ENCODE results near the gene EXOSC9. TPM values are rescaled to one million over a fixed set of nuclear protein-coding genes. Genes with fewer than 3 reads are reported as not detected.

The EXOSC9 gene
- total and polyA plus RNA-seq, 10 of the 15 experiments (the other 5 are each of a cell fraction or from before 2014, with no cell fraction given): 49.0 to 131 (median 85.4) TPM

- intact Hi-C loops (cut with micrococcal nuclease; ENCODE audit: unreplicated experiment) (no loop called here), in situ Hi-C loops (cut with MboI) (no loop called here)
- Histone ChIP-seq H3K9ac (ENCODE audit: control insufficient read depth, insufficient read depth, low read length) (peak overlapping the region; percentile 5; the same call in 1 of the 2 replicates), H3K27ac (ENCODE audit: control insufficient read depth, insufficient read depth) (peak overlapping the region; percentile 53), H3K4me1 (ENCODE audit: control insufficient read depth, insufficient read depth, low read length) (peaks cover 29% of the 10 kb centered on the region), H2AFZ (ENCODE audit: control insufficient read depth, low read depth, low read length) (peak overlapping the region; percentile 83), H3K9me3 (replicated peaks; ENCODE audit: control insufficient read depth, insufficient read depth, low read length) (no peaks in the 10 kb centered on the region), H4K20me1 (ENCODE audit: control insufficient read depth, insufficient read depth) (no peaks in the 10 kb centered on the region), H3K4me3 (no peak overlapping the region), H3K36me3 (ENCODE audit: control insufficient read depth in 2 of 2, insufficient read depth in 2 of 2, low read length in 1 of 2) (no peaks in the 10 kb centered on the region), H3K79me2 (ENCODE audit: control insufficient read depth, insufficient read depth, low read length) (peaks cover 3% of the 10 kb centered on the region), H3K4me2 (ENCODE audit: control insufficient read depth, insufficient read depth) (peak overlapping the region; percentile 82), H3K27me3 (replicated peaks in 1 of 2; ENCODE audit: control insufficient read depth in 2 of 2, insufficient read depth in 2 of 2, low read length in 1 of 2) (no peaks in the 10 kb centered on the region)
- DNase-seq (ENCODE audit: low read depth, low spot score) (no peak), FAIRE-seq (no peak), ATAC-seq (no peak)
- TF ChIP-seq RAD51 (IDR thresholded peaks at IDR 0.05) (no peak), ZNF384 (IDR thresholded peaks at IDR 0.05; ENCODE audit: borderline replicate concordance, low read depth, low read length) (no peak), TCF12 (IDR thresholded peaks at IDR 0.05; ENCODE audit: low read depth, low read length) (no peak), DPF2 (IDR thresholded peaks at IDR 0.05) (no peak), CEBPB (IDR thresholded peaks at IDR 0.05; ENCODE audit: borderline replicate concordance in 1 of 2, low read depth in 2 of 2, low read length in 2 of 2) (no peak), FOXK2 (IDR thresholded peaks at IDR 0.05) (no peak), MXI1 (IDR thresholded peaks at IDR 0.05; ENCODE audit: low read depth, low read length) (no peak), KDM1A (IDR thresholded peaks at IDR 0.05; ENCODE audit: borderline replicate concordance) (no peak), ZBTB33 (IDR thresholded peaks at IDR 0.05) (no peak), SREBF2 (IDR thresholded peaks at IDR 0.05; ENCODE audit: low read length) (no peak), ZZZ3 (IDR thresholded peaks at IDR 0.05; ENCODE audit: control insufficient read depth, insufficient read length, low read depth) (no peak), HDAC2 (IDR thresholded peaks at IDR 0.05) (no peak)
- TF ChIP-seq, protein P1, sequence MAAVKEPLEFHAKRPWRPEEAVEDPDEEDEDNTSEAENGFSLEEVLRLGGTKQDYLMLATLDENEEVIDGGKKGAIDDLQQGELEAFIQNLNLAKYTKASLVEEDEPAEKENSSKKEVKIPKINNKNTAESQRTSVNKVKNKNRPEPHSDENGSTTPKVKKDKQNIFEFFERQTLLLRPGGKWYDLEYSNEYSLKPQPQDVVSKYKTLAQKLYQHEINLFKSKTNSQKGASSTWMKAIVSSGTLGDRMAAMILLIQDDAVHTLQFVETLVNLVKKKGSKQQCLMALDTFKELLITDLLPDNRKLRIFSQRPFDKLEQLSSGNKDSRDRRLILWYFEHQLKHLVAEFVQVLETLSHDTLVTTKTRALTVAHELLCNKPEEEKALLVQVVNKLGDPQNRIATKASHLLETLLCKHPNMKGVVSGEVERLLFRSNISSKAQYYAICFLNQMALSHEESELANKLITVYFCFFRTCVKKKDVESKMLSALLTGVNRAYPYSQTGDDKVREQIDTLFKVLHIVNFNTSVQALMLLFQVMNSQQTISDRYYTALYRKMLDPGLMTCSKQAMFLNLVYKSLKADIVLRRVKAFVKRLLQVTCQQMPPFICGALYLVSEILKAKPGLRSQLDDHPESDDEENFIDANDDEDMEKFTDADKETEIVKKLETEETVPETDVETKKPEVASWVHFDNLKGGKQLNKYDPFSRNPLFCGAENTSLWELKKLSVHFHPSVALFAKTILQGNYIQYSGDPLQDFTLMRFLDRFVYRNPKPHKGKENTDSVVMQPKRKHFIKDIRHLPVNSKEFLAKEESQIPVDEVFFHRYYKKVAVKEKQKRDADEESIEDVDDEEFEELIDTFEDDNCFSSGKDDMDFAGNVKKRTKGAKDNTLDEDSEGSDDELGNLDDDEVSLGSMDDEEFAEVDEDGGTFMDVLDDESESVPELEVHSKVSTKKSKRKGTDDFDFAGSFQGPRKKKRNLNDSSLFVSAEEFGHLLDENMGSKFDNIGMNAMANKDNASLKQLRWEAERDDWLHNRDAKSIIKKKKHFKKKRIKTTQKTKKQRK (IDR thresholded peaks at IDR 0.05; ENCODE audit: low read depth, low read length): no peak
- TF ChIP-seq, protein P2, sequence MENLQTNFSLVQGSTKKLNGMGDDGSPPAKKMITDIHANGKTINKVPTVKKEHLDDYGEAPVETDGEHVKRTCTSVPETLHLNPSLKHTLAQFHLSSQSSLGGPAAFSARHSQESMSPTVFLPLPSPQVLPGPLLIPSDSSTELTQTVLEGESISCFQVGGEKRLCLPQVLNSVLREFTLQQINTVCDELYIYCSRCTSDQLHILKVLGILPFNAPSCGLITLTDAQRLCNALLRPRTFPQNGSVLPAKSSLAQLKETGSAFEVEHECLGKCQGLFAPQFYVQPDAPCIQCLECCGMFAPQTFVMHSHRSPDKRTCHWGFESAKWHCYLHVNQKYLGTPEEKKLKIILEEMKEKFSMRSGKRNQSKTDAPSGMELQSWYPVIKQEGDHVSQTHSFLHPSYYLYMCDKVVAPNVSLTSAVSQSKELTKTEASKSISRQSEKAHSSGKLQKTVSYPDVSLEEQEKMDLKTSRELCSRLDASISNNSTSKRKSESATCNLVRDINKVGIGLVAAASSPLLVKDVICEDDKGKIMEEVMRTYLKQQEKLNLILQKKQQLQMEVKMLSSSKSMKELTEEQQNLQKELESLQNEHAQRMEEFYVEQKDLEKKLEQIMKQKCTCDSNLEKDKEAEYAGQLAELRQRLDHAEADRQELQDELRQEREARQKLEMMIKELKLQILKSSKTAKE (IDR thresholded peaks at IDR 0.05; ENCODE audit: low read depth, poor library complexity, severe bottlenecking): no peak
- ChIA-PET CTCF (interaction anchor here (0.6 to 2.0 kb wide), 6 partner anchors 14 to 427 kb away, joined by 3 to 6 read pairs (median 3); no protein-coding TSS in a partner anchor), RAD21 (ENCODE audit: unreplicated experiment) (interaction anchor here (1.7 kb wide), 1 partner anchor 19 kb away, joined by 9 read pairs; no protein-coding TSS in a partner anchor), SMC1A (ENCODE audit: uncharacterized antibody, unreplicated experiment) (interaction anchor here (0.6 to 3.4 kb wide), 5 partner anchors 11 to 30 kb away, joined by 3 to 20 read pairs (median 5); partner anchors contain the start of gene CCNA2), POLR2A (interaction anchor here (0.6 to 3.0 kb wide), 2 partner anchors 18 to 23 kb away, joined by 5 to 10 read pairs; no protein-coding TSS in a partner anchor)
- BruUV-seq (replicated peaks): no TSS peak
These were observed 4.8 kb upstream of the EXOSC9 start for GRCh38 chr4:121796283-121796682.

Data from GM12878 (cell line).